ENCODE data around the gene ALG6.

The ALG6 gene

GRCh38 chr1:63322114-63322943 is 45.1 kb upstream of the ALG6 start, which contains the start of gene FOXD3:
Gene FOXD3, plus strand, starts transcription at chr1:63322567. Its CDS starts 492 bp downstream, at chr1:63323059.
- H3K9me3 ChIP-seq: peaks cover 72% of the 10 kb centered on the region
- H3K4me1 ChIP-seq: no peaks in the 10 kb centered on the region
- H3K27ac ChIP-seq: no peak within 1 kb of the TSS
- TF ChIP-seq Cebpa-rat (IDR thresholded peaks at IDR 0.05): no peak
- peak within 1 kb of the TSS; percentile 52 for H3K4me3 ChIP-seq
- peaks cover 69% of the 10 kb centered on the region for H4K20me1 ChIP-seq
- H3K36me3 ChIP-seq: no peaks in the 10 kb centered on the region
- no peak within 1 kb of the TSS for H3K9ac ChIP-seq
- H3K4me2 ChIP-seq: peak within 1 kb of the TSS; percentile 30
- peaks cover 100% of the 10 kb centered on the region for H3K27me3 ChIP-seq

GRCh38 chr1:63322944-63323864 is 44.2 kb upstream of the ALG6 start:
- Histone ChIP-seq H3K4me1 (no peaks in the 10 kb centered on the region), H3K4me2 (no peak overlapping the region), H3K4me3 (peak overlapping the region; percentile 52), H3K27ac (no peak overlapping the region), H3K27me3 (peaks cover 100% of the 10 kb centered on the region), H3K9ac (no peak overlapping the region), H4K20me1 (peaks cover 62% of the 10 kb centered on the region), H3K36me3 (no peaks in the 10 kb centered on the region), H3K9me3 (peaks cover 65% of the 10 kb centered on the region)
- TF ChIP-seq Cebpa-rat (IDR thresholded peaks at IDR 0.05): no peak

GRCh38 chr1:63323865-63324778 is 43.3 kb upstream of the ALG6 start:
- Histone ChIP-seq H3K9me3 (peaks cover 62% of the 10 kb centered on the region), H3K27me3 (peaks cover 100% of the 10 kb centered on the region), H3K27ac (no peak overlapping the region), H3K4me1 (no peaks in the 10 kb centered on the region), H3K36me3 (no peaks in the 10 kb centered on the region), H4K20me1 (peaks cover 62% of the 10 kb centered on the region), H3K4me3 (peak overlapping the region; percentile 52), H3K4me2 (no peak overlapping the region), H3K9ac (no peak overlapping the region)
- TF ChIP-seq Cebpa-rat (IDR thresholded peaks at IDR 0.05): no peak

- TF ChIP-seq Cebpa-rat (IDR thresholded peaks at IDR 0.05): no peak
- Histone ChIP-seq H4K20me1 (peaks cover 58% of the 10 kb centered on the region), H3K4me3 (peak overlapping the region; percentile 52; the same call in 1 of the 2 replicates), H3K4me1 (no peaks in the 10 kb centered on the region), H3K9me3 (peaks cover 62% of the 10 kb centered on the region), H3K27me3 (peaks cover 100% of the 10 kb centered on the region), H3K36me3 (no peaks in the 10 kb centered on the region), H3K4me2 (no peak overlapping the region), H3K9ac (no peak overlapping the region), H3K27ac (no peak overlapping the region)
Measured at GRCh38 chr1:63324779-63325119, 42.7 kb upstream of the ALG6 start.

GRCh38 chr1:63325279-63325985 is 42.0 kb upstream of the ALG6 start:
- Histone ChIP-seq H3K4me1 (no peaks in the 10 kb centered on the region), H4K20me1 (peaks cover 51% of the 10 kb centered on the region), H3K27ac (no peak overlapping the region), H3K4me2 (no peak overlapping the region), H3K9me3 (peaks cover 62% of the 10 kb centered on the region), H3K4me3 (no peak overlapping the region), H3K27me3 (peaks cover 100% of the 10 kb centered on the region), H3K9ac (no peak overlapping the region), H3K36me3 (no peaks in the 10 kb centered on the region)
- TF ChIP-seq Cebpa-rat (IDR thresholded peaks at IDR 0.05): no peak

- H3K4me3 ChIP-seq: no peak overlapping the region
- H3K9ac ChIP-seq: no peak overlapping the region
- peaks cover 45% of the 10 kb centered on the region for H4K20me1 ChIP-seq
- TF ChIP-seq Cebpa-rat (IDR thresholded peaks at IDR 0.05): no peak
- no peaks in the 10 kb centered on the region for H3K4me1 ChIP-seq
- peaks cover 57% of the 10 kb centered on the region for H3K9me3 ChIP-seq
- H3K4me2 ChIP-seq: no peak overlapping the region
- H3K27me3 ChIP-seq: peaks cover 100% of the 10 kb centered on the region
- H3K36me3 ChIP-seq: no peaks in the 10 kb centered on the region
- H3K27ac ChIP-seq: no peak overlapping the region
Measured at GRCh38 chr1:63326106-63326472, 41.3 kb upstream of the ALG6 start.

- peaks cover 98% of the 10 kb centered on the region for H3K27me3 ChIP-seq
- no peak overlapping the region for H3K4me2 ChIP-seq
- H3K9me3 ChIP-seq: peaks cover 51% of the 10 kb centered on the region
- H3K9ac ChIP-seq: no peak overlapping the region
- TF ChIP-seq Cebpa-rat (IDR thresholded peaks at IDR 0.05): no peak
- no peak overlapping the region for H3K27ac ChIP-seq
- H4K20me1 ChIP-seq: peaks cover 38% of the 10 kb centered on the region
- H3K4me1 ChIP-seq: no peaks in the 10 kb centered on the region
- H3K4me3 ChIP-seq: no peak overlapping the region
- no peaks in the 10 kb centered on the region for H3K36me3 ChIP-seq
Measured at GRCh38 chr1:63326473-63327380, 40.7 kb upstream of the ALG6 start.

GRCh38 chr1:63327417-63328054 is 39.9 kb upstream of the ALG6 start:
- Histone ChIP-seq H3K4me3 (no peak overlapping the region), H3K9me3 (peaks cover 43% of the 10 kb centered on the region), H3K27ac (no peak overlapping the region), H4K20me1 (peaks cover 36% of the 10 kb centered on the region), H3K9ac (no peak overlapping the region), H3K4me1 (no peaks in the 10 kb centered on the region), H3K36me3 (no peaks in the 10 kb centered on the region), H3K27me3 (peaks cover 95% of the 10 kb centered on the region), H3K4me2 (peak overlapping the region; percentile 25)
- TF ChIP-seq Cebpa-rat (IDR thresholded peaks at IDR 0.05): no peak

All from BLaER1 (cell line).